Stimulated activated CD8-positive, alpha-beta memory T cell treated with anti-CD3 and anti-CD28 coated beads, Interleukin-15, amount 100 ng/mL, for 24 hours (primary cell): ENCODE results near the gene PHETA2.
A peak's percentile ranks its signal among the peaks of the same experiment; 100 is the strongest.
"Not testable (repeated sequence)": the region's sequence is repeated elsewhere in the genome, so short reads cannot be mapped to it uniquely, and the experiment has no call there.

Experiments used
- DNase-seq: peaks from one replicate; pipeline ENCODE4 v3.0.0-alpha.2; 2020; ENCODE audit warnings: low read depth

The PHETA2 gene

GRCh38 chr22:42070517-42071422, 3.3 kb upstream of the PHETA2 start, which contains the start of gene NAGA:
Gene NAGA (minus strand): TSS chr22:42070812. CDS start chr22:42070297, 515 bp downstream.
- peak; percentile 68 for DNase-seq

- not testable (repeated sequence) for DNase-seq
Measured at GRCh38 chr22:42071508-42071907, 2.5 kb upstream of the PHETA2 start.

- DNase-seq, result no peak
Measured at GRCh38 chr22:42072606-42073330, 1.3 kb upstream of the PHETA2 start.

- no peak for DNase-seq
Measured at GRCh38 chr22:42073621-42074041, 417 bp upstream of the PHETA2 start.

- no peak for DNase-seq
Measured at GRCh38 chr22:42074846-42075676, 1.0 kb downstream of the PHETA2 start.

- DNase-seq, result no peak
Measured at GRCh38 chr22:42076764-42077485, 2.9 kb downstream of the PHETA2 start.

GRCh38 chr22:42077486-42078125, 3.6 kb downstream of the PHETA2 start:
- DNase-seq, result no peak

GRCh38 chr22:42078469-42079318, 4.6 kb downstream of the PHETA2 start:
- no peak for DNase-seq

GRCh38 chr22:42079319-42080251, 5.5 kb downstream of the PHETA2 start, which contains the start of gene SMDT1:
Gene SMDT1 (plus strand): TSS chr22:42079700. CDS start chr22:42079769, 69 bp downstream.
- DNase-seq, result peak; percentile 89

- no peak for DNase-seq
Measured at GRCh38 chr22:42080287-42080686, 6.2 kb downstream of the PHETA2 start.

GRCh38 chr22:42083119-42083518, 9.1 kb downstream of the PHETA2 start:
- no peak for DNase-seq

- no peak for DNase-seq
Measured at GRCh38 chr22:42084874-42085273, 10.8 kb downstream of the PHETA2 start.

GRCh38 chr22:42086051-42086450, 12.0 kb downstream of the PHETA2 start:
- DNase-seq, result no peak

- peak; percentile 78 for DNase-seq
Measured at GRCh38 chr22:42090596-42091454, 16.8 kb downstream of the PHETA2 start, which contains the start of gene NDUFA6. Gene NDUFA6 (minus strand): TSS chr22:42090772. CDS start chr22:42090744, 28 bp downstream.

GRCh38 chr22:42091455-42091782, 17.4 kb downstream of the PHETA2 start:
- no peak for DNase-seq

GRCh38 chr22:42101199-42101598, 27.2 kb downstream of the PHETA2 start:
- no peak for DNase-seq

GRCh38 chr22:42104332-42104860, 30.3 kb downstream of the PHETA2 start:
- not testable (repeated sequence) for DNase-seq
